GM12875 (cell line): ENCODE results near the gene IVNS1ABP.
"Not testable (repeated sequence)": the region's sequence is repeated elsewhere in the genome, so short reads cannot be mapped to it uniquely, and the experiment has no call there.

Source experiments
- H3K4me3 ChIP-seq: one replicate; pipeline ENCODE4 v1.5.1; 2011; ENCODE audit warnings: low read depth, low read length, control low read depth
- TF ChIP-seq, protein P1 (sequence below): IDR thresholded peaks from 2 replicates; pipeline ENCODE4 v1.5.1; 2011; ENCODE audit warnings: low read depth, mild to moderate bottlenecking, control low read depth, inconsistent platforms, low read length, moderate library complexity, borderline replicate concordance; ENCODE audit not compliant: insufficient read depth

IVNS1ABP gene

DNA sequence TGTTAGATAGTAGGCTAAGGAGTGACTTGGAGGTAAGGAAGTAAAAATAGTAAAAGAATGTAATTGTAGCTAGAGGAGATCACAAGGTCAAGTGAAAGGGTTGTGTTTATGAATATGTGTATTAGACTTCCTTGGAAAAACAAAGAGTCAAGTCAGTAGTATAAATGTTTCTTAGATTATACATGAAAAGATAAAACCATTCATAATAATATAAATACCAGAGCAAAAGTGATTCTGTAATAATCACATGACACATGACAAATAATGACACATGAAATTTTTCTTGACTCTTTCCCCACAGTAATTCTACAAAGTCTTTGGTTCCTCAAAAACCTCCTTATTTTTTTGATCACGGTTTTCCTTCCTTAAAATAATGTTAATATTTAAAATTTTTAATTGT lies 56.4 kb downstream of the IVNS1ABP start:
- TF ChIP-seq, protein P1, sequence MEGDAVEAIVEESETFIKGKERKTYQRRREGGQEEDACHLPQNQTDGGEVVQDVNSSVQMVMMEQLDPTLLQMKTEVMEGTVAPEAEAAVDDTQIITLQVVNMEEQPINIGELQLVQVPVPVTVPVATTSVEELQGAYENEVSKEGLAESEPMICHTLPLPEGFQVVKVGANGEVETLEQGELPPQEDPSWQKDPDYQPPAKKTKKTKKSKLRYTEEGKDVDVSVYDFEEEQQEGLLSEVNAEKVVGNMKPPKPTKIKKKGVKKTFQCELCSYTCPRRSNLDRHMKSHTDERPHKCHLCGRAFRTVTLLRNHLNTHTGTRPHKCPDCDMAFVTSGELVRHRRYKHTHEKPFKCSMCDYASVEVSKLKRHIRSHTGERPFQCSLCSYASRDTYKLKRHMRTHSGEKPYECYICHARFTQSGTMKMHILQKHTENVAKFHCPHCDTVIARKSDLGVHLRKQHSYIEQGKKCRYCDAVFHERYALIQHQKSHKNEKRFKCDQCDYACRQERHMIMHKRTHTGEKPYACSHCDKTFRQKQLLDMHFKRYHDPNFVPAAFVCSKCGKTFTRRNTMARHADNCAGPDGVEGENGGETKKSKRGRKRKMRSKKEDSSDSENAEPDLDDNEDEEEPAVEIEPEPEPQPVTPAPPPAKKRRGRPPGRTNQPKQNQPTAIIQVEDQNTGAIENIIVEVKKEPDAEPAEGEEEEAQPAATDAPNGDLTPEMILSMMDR: no peak
- no peak overlapping the region for H3K4me3 ChIP-seq

DNA sequence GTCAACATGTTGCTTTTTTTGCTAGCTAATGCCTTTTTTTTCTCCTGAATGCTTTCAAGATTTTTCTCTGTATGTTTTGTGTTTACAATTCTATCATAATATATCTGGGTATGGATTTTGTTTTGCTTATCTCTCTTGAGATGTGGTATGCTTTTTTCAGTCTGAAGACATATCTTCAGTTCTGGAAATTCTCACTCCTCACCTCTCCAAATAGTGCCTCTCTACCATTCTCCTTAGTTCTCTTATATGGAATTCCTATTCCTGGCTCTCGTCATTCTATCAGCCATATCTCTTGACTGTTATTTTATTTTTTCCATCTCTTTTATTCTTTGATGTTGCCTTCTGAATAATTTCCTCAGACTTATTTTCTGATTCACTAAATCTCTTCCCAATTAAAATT lies 58.4 kb downstream of the IVNS1ABP start:
- TF ChIP-seq, protein P1: no peak
- H3K4me3 ChIP-seq: no peak overlapping the region

DNA sequence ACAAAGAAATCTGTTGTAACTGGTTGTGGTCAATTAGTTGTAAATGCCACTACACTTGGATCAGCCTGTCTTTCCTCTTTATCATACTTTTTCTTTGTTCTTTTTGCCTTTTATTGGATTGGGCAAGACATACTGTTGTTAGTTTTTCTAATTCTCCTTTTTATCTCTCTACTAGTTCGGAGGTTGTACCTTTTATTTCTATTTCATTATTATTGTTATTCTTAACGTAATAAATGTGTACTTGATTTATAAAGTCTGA lies 59.2 kb downstream of the IVNS1ABP start:
- no peak overlapping the region for H3K4me3 ChIP-seq

DNA sequence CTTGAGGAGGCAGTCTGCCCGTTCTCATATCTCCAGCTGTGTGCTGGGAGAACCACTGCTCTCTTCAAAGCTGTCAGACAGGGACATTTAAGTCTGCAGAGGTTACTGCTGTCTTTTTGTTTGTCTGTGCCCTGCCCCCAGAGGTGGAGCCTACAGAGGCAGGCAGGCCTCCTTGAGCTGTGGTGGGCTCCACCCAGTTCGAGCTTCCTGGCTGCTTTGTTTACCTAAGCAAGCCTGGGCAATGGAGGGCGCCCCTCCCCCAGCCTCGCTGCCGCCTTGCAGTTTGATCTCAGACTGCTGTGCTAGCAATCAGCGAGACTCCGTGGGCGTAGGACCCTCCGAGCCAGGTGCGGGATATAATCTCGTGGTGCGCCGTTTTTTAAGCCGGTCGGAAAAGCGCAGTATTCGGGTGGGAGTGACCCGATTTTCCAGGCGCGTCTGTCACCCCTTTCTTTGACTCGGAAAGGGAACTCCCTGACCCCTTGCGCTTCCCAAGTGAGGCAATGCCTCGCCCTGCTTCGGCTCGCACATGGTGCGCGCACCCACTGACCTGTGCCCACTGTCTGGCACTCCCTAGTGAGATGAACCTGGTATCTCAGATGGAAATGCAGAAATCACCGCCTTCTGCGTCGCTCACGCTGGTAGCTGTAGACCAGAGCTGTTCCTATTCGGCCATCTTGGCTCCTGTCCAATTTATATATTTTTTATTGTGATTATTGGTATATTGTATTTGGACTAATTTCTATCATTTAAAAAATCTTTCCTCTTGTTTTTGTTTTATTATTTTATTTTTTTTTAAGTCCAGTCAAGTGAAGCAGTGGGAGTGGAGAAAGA lies 59.7 kb downstream of the IVNS1ABP start:
- not testable (repeated sequence) for H3K4me3 ChIP-seq

More for the DNA sequence above, 59.2 kb downstream of the IVNS1ABP start:
- TF ChIP-seq, protein P1: no peak

DNA sequence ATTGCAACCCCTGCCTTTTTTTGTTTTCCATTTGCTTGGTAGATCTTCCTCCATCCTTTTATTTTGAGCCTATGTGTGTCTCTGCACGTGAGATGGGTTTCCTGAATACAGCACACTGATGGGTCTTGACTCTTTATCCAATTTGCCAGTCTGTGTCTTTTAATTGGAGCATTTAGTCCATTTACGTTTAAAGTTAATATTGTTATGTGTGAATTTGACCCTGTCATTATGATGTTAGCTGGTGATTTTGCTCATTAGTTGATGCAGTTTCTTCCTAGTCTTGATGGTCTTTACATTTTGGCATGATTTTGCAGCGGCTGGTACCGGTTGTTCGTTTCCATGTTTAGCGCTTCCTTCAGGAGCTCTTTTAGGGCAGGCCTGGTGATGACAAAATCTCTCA lies 61.4 kb downstream of the IVNS1ABP start:
- not testable (repeated sequence) for H3K4me3 ChIP-seq

DNA sequence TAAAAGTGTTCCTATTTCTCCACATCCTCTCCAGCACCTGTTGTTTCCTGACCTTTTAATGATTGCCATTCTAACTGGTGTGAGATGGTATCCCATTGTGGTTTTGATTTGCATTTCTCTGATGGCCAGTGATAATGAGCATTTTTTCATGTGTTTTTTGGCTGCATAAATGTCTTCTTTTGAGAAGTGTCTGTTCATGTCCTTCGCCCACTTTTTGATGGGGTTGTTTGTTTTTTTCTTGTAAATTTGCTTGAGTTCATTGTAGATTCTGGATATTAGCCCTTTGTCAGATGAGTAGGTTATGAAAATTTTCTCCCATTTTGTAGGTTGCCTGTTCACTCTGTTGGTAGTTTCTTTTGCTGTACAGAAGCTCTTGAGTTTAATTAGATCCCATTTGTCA lies 64.6 kb downstream of the IVNS1ABP start:
- not testable (repeated sequence) for H3K4me3 ChIP-seq

DNA sequence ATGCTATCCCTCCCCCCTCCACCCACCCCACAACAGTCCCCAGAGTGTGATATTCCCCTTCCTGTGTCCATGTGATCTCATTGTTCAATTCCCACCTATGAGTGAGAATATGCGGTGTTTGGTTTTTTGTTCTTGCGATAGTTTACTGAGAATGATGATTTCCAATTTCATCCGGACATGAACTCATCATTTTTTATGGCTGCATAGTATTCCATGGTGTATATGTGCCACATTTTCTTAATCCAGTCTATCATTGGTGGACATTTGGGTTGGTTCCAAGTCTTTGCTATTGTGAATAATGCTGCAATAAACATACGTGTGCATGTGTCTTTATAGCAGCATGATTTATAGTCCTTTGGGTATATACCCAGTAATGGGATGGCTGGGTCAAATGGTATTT lies 65.1 kb downstream of the IVNS1ABP start:
- H3K4me3 ChIP-seq: not testable (repeated sequence)

DNA sequence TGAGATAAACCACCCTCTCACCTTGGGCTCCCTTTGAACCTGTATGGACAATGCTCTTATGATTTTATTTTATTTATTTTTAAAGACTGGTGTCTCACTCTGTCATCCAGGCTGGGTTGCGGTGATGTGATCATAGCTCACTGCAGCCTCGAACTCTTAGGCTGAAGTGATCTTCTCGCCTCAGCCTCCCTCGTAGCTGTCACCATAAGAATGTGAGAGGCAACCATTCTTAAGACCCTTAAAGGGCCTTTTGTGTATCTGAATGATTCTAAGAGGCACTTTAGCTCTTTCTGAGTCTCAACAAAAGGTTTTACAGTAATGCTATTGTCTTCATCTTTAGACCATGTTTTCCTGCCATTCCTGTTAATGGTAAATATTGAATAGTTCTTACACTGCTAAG lies 67.0 kb downstream of the IVNS1ABP start:
- no peak overlapping the region for H3K4me3 ChIP-seq
- TF ChIP-seq, protein P1: no peak

DNA sequence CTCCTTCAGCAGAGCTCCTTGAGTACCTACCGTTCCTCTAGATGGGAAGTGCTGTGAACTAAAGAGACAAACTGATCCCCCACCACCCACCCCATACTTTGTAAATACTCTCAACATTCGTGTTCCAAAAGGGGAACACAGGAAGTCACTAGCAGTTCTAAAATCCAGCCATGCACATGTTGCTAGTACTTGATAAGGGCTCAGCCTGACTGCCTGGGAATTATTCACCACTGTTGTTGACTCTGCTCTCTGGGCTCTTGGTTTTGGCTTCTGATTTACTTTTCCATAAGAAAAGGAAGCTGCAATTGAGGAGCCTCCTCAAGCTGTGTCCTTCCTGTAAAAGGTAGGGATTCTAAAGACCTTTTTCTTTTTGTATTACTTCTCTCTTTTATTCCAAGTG lies 67.5 kb downstream of the IVNS1ABP start:
- TF ChIP-seq, protein P1: no peak
- no peak overlapping the region for H3K4me3 ChIP-seq
